Occipital lobe (tissue), 2 donors: ENCODE data around the gene UMODL1. TPM values are rescaled to one million over a fixed set of nuclear protein-coding genes. Genes with fewer than 3 reads are reported as not detected.

Source experiments
- DNase-seq: peaks from one replicate; lab custom pipeline; 2025; lab: John Stamatoyannopoulos, UW
- total RNA-seq: library from RNA; depleted of rRNA; stranded (reverse); fragments of >200 nt; gene quantifications from one replicate; pipeline ENCODE4 v1.2.3, GENCODE V29; 2014

The UMODL1 gene
- total RNA-seq, 1 donor from 2014 or later: not detected

GRCh38 chr21:42095581-42095980, 24.5 kb downstream of the UMODL1 start:
- DNase-seq: no peak

- DNase-seq: peak; percentile 28
These were observed 25.4 kb downstream of the UMODL1 start for GRCh38 chr21:42096566-42096965.

DNA sequence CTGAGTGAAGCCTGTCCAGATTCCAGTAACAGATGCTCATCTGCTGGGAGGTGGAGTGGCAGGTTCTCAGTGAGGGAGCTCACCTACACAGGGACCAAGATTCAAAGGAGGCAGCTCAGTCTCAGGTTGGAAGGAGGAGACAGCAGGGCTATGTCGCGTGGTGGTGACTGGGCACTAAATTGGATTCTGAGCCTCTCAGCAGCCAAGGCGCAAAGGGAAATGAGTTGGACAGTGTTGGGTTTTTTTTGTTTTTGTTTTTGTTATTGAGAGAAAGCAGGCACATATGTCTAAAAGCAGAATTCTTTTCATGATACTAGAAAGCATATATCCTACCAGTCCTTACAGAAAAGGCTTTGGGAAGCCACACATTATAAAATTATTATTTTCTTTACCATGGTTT, 26.2 kb downstream of the UMODL1 start:
- no peak for DNase-seq

DNA sequence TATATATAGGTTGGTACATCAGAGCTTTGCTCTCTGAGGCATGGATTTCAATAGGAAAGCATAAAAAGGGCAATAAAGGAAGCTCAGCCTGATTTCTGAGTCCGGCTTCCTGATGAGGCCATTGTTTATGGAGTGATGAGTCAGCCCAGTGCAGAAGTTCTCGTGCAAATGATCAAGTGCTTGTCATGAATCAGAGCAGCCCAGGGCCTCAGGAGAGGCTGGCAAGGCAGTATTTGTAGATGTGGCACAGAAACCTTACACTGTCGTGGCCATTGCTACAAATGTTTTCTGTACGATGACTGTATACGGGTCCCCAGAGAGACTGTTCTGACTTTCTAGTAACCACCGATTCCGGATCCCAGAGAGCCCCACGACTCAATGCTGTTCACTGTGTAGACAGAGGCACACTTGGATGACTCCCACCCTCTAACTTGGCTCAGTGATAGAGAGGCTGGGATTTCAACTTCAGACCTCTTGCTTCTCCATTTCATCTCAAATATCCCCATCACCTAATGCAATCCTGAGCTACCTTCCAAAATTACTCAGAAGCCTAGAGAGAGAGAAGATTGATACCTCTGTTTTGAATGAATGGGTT, 26.8 kb downstream of the UMODL1 start:
- peak; percentile 40 for DNase-seq

- no peak for DNase-seq
These were observed 27.9 kb downstream of the UMODL1 start for GRCh38 chr21:42098957-42099505.

- DNase-seq: no peak
These were observed 30.1 kb downstream of the UMODL1 start for GRCh38 chr21:42101246-42101645.

DNA sequence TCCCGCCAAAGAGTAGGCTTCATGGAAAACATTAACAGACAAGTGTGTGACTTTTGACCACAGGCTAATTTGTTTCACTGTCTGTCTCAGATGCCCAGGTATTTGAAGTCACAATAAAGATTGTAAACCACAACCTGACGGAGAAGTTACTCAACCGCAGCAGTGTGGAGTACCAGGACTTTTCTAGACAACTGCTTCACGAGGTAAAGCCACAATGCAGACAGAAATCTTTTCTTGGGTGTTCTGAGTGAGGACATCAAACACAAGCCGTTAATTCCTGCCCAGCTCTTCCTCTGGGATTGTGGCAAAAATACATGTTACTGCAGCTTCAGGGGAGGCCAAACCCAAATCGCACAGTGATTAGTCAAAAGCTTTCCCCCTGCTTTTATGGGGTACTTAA, 31.0 kb downstream of the UMODL1 start:
- no peak for DNase-seq

DNA sequence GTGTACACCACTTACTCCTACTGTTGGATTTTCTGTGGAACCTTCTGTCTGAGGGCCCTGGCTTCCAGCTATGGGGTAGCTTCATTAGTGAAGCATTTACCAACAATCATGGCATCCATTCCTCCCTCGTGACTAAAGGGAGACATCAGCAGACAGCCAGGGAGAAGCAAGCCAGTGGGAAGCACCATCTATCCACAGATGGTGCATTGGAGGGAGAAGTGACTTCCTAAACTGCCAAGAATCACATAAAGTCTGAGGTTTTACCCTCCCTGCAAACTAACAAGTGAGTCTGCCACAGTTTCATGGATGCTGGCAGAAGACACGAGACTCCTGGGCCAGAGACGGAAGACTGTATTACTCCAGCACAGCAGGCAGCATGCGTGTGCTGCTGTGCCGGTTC, 31.4 kb downstream of the UMODL1 start:
- DNase-seq: no peak

GRCh38 chr21:42102991-42103390, 31.9 kb downstream of the UMODL1 start:
- no peak for DNase-seq

DNA sequence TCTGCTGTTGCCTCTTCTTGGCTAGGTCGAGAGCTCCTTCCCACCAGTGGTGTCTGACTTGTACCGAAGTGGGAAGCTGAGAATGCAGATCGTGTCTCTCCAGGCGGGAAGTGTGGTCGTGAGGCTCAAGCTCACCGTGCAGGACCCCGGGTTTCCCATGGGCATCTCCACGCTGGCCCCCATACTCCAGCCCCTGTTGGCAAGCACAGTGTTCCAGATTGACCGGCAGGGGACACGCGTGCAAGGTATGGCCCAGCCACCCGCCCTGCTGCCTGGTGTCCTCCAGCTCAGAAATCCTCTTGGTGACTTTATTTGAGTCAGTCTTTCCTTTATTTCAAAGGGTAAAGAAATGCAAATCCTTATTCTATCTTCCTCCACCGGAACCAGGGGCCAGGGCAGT, 32.7 kb downstream of the UMODL1 start:
- no peak for DNase-seq

- no peak for DNase-seq
These were observed 34.6 kb downstream of the UMODL1 start for GRCh38 chr21:42105476-42106315.

DNA sequence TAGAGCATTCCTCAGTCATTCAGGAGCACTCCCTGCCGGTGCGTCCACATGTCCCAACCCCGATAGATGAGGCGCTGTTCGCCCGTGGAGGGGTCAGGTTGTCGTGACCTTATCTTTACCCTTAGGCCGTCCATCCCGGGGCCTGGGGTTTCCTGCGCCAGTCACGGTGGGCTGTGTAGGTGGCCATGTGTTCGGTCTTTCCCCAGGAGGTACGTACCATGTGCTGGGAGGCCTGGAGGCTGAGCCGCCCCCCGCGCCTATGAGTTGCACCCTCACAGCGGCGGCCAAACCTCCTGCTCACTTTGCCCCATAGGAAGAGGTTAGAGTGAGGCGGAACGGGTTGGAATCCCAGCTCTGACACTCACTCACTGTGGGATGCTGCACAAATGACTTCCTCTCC, 35.3 kb downstream of the UMODL1 start:
- no peak for DNase-seq

GRCh38 chr21:42107177-42107880, 36.2 kb downstream of the UMODL1 start:
- no peak for DNase-seq

DNA sequence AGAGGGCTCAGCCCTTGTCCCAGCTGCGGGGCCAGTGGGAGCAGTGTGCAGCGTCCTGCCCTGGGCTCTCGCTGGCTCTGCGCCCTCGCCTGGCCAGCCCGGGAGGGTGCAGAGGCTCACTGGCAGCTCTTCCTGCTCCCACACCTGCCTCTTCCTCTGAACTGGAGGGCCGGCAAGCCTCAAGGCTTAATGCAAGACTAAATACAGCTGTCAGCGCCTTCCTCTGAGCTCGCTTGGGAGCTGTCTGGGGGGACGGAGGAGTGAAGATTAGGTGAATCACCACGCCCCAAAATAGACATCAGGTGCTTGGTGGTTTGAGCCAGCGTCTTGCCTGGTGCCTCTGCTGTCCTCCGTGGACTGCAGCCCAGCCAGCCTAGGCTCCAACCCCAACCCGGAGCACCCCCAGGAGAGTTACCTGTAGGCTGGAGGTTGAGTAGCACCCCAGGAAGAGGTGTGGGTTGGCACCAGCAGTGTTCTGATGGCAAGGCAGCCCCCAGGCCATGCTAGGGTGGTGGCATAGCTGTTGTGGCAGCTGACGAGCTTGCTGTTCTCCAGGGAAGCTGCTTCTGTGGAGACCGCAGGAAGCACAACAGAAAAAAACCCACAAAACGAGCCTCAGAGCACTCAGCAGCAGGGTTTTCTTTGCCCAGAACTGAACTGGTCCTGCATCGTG, 36.9 kb downstream of the UMODL1 start:
- peak; percentile 57 for DNase-seq

DNA sequence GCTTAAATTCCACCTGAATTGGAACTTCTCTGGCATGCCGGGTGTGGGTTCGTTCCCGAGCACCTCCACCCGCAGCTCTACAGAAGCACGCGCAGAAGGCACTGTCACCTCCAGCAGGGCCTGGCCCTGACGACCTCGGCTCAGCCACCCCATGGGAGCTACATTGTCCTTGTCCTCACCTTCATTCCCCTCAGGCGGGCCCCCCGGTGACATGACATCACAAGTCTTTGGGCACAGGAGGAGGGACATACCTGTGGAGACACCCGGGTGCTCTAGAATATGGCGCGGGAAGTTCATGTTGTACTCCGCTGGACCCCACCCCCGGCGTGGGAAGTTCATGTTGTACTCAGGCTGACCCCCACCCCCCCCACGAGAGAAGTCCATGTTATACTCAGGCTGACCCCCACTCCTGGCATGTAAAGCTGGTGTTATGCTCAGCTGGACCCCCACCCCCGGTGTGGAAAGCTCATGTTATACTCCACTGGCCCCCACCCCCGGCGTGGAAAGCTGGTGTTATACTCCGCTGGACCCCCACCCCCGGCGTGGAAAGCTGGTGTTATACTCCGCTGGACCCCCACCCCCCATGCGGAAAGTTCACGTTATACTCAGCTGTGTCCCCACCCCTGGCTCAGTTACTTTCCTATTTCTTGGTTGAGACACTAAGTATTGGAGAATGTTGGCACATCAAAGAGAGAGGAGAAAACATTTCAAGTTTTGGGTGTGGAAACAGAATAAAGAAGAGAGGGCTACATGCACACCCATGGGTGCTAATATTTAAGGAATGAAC, 37.6 kb downstream of the UMODL1 start:
- no peak for DNase-seq

GRCh38 chr21:42109473-42109872, 38.4 kb downstream of the UMODL1 start:
- no peak for DNase-seq

DNA sequence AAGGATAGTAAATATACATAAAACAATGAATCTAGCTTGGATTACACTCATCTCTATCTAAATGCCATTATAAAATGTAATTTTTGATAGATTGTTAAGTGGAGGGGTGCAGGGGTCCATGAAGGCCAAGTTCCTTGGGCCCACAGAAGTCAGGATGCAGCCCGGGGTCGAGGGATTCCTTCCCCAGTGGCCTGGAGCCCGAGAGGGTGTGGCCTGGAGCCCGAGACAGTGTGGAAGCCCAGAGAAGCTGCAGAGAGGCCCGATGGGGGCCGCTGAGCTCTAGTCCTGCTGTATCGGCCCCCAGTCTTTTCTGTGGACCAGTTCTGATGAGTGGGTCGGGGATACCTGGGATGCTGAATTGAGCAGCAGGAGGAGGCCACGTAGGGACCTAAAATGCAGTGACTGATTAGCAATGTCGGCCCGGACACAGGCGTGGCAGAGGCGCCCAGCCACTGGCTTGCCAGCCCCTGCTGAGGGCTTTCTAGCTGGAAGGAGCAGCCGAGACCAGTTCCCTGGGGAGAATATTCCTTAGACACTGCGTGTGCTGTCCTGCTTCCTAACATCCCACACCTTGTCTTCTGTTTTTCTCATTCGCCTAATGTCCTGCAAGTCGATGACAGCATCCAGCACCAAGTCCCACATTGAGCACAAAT, 38.9 kb downstream of the UMODL1 start:
- DNase-seq: no peak

DNA sequence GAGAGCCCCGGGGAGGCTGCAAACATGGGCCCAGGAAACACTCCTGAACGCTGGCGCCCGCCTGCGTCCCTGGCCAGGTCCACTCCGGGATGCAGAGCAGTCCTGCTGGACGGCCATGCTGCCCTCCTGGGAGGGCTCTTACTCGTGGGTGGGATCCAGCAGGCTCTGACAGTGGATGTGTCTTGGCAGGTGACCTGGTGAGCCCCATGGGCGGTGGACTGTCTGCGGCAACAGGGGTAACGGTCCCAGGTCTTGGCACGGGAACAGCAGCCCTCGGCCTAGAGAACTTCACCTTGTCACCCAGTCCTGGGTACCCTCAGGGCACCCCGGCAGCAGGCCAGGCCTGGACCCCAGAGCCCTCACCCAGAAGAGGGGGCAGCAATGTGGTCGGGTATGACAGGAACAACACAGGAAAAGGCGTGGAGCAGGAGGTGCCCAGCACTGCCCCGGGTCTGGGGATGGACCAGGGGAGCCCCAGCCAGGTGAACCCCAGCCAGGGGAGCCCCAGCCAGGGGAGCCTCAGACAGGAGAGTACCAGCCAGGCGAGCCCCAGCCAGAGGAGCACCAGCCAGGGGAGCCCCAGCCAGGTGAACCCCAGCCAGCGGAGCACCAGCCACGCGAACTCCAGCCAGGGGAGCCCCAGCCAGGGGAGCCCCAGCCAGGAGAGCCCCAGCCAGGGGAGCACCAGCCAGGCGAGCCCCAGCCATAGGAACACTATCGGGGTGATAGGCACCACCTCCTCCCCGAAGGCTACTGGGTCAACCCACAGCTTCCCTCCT, 39.8 kb downstream of the UMODL1 start:
- DNase-seq: no peak

DNA sequence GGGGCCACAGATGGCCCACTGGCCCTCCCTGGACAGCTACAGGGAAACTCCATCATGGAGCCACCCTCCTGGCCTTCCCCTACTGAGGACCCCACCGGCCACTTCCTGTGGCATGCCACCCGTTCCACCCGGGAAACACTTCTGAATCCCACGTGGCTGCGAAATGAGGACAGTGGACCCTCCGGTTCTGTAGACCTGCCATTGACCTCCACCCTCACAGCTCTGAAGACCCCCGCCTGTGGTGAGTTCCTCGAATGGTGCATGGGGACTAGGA, 40.3 kb downstream of the UMODL1 start:
- no peak for DNase-seq

- DNase-seq: no peak
These were observed 40.7 kb downstream of the UMODL1 start for GRCh38 chr21:42111811-42112210.
